ENCODE data around the gene ADAMTSL2. TPM values are rescaled to one million over a fixed set of nuclear protein-coding genes. Genes with fewer than 3 reads are reported as not detected.
A peak's percentile ranks its signal among the peaks of the same experiment; 100 is the strongest.

The ADAMTSL2 gene
- total RNA-seq, 1 donor from 2014 or later = 1.3 TPM

DNA sequence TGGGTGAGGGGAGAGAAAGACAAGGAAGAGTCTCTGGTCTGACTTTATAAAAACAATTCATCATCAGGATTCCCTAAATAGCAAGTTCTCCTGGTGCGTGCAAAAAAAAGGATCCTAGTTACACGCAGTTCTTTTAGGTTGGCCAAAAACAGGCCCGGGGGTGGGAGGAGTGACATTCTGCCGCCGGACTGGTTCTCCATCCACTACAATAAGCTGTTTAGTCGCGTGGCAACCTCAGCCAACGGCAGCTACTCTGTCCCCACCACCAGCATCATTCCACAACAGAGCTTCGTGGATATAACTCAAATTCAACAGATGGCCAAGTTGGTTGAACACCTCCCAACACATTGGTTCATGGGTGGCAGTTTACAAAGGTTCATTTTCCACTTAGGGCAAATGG is 77.5 kb downstream of the ADAMTSL2 start:
- Mint-ChIP-seq H3K4me3 (ENCODE audit: unreplicated experiment) (no peak overlapping the region), H3K27ac (ENCODE audit: unreplicated experiment) (no peak overlapping the region), H3K27me3 (ENCODE audit: unreplicated experiment) (peaks cover 10% of the 10 kb centered on the region), H3K9me3 (ENCODE audit: unreplicated experiment) (peaks cover 8% of the 10 kb centered on the region), H3K4me1 (ENCODE audit: low read depth, unreplicated experiment) (peaks cover 22% of the 10 kb centered on the region), H3K36me3 (ENCODE audit: unreplicated experiment) (no peaks in the 10 kb centered on the region)
- TF ChIP-seq, protein P1, sequence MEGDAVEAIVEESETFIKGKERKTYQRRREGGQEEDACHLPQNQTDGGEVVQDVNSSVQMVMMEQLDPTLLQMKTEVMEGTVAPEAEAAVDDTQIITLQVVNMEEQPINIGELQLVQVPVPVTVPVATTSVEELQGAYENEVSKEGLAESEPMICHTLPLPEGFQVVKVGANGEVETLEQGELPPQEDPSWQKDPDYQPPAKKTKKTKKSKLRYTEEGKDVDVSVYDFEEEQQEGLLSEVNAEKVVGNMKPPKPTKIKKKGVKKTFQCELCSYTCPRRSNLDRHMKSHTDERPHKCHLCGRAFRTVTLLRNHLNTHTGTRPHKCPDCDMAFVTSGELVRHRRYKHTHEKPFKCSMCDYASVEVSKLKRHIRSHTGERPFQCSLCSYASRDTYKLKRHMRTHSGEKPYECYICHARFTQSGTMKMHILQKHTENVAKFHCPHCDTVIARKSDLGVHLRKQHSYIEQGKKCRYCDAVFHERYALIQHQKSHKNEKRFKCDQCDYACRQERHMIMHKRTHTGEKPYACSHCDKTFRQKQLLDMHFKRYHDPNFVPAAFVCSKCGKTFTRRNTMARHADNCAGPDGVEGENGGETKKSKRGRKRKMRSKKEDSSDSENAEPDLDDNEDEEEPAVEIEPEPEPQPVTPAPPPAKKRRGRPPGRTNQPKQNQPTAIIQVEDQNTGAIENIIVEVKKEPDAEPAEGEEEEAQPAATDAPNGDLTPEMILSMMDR (IDR thresholded peaks at IDR 0.05; ENCODE audit: partially characterized antibody, unreplicated experiment) = no peak
- no peak for DNase-seq

DNA sequence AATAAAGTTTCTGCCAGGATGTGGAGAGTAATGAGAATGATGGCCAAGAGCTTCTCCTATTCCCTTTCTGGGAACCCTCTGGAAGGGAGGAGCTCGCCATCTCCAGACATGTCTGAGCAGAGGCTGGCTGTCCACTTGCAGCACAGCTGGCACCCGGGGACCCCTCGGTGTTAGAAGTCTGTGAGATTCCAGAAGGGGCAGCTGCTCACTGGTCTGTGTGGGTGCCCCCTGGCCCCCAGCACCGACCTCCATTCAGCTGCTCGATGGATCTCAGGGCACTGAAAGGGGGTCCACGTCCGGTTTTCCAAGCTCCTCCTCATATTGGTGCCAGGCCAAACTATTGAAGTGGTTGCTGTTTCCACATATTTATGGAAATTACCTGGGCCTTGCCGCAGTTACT is 78.3 kb downstream of the ADAMTSL2 start:
- no peaks in the 10 kb centered on the region for H3K36me3 Mint-ChIP-seq (ENCODE audit: unreplicated experiment)
- H3K27me3 Mint-ChIP-seq (ENCODE audit: unreplicated experiment) = peaks cover 10% of the 10 kb centered on the region
- peak; percentile 2 for DNase-seq
- H3K4me3 Mint-ChIP-seq (ENCODE audit: unreplicated experiment) = no peak overlapping the region
- no peak overlapping the region for H3K27ac Mint-ChIP-seq (ENCODE audit: unreplicated experiment)
- peaks cover 10% of the 10 kb centered on the region for H3K9me3 Mint-ChIP-seq (ENCODE audit: unreplicated experiment)
- peaks cover 22% of the 10 kb centered on the region for H3K4me1 Mint-ChIP-seq (ENCODE audit: low read depth, unreplicated experiment)
- TF ChIP-seq, protein P1 (IDR thresholded peaks at IDR 0.05; ENCODE audit: partially characterized antibody, unreplicated experiment) = no peak

DNA sequence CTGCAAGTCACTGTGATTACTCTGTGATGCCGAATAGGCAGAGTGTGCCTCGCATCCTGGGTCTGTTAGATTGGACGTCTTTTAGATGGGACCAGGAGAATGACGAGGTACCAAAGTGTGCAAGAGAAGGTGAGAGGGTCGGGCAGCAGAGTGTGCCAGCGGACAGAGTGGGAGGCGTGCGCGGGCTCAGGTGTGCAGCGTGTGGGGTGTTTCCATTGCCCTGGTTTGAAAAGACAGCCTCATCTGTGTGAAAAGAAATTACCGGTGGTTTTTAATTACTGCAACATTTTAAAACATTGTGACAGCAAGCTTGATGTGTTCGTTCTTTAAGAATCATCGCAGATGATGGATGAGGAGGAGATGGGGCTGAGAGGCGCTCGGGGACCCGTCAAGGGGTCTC is 78.9 kb downstream of the ADAMTSL2 start:
- Mint-ChIP-seq H3K4me1 (ENCODE audit: low read depth, unreplicated experiment) (peaks cover 22% of the 10 kb centered on the region), H3K36me3 (ENCODE audit: unreplicated experiment) (no peaks in the 10 kb centered on the region), H3K27ac (ENCODE audit: unreplicated experiment) (no peak overlapping the region), H3K9me3 (ENCODE audit: unreplicated experiment) (peaks cover 10% of the 10 kb centered on the region), H3K27me3 (ENCODE audit: unreplicated experiment) (peaks cover 11% of the 10 kb centered on the region), H3K4me3 (ENCODE audit: unreplicated experiment) (peak overlapping the region; percentile 1)
- TF ChIP-seq, protein P1 (IDR thresholded peaks at IDR 0.05; ENCODE audit: partially characterized antibody, unreplicated experiment) = no peak
- DNase-seq = peak; percentile 2

DNA sequence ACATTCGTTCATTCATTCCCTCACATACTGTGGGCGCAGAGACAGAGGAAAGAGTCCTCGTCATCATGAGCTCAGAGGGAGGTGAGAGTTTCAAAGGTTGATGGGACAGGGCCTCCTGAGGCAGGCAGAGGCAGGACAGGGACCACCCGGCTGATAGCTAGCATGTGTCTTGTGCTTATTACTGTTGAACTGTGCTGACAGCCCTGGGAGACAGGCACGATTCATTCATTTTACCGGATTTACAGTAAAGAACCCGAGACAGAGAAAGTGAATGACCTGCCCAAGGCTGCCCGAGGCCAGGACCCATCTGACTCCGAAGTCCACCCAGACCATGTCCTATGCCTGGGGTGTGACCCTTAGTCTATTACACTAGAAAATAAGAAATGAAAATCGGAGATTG is 79.6 kb downstream of the ADAMTSL2 start:
- Mint-ChIP-seq H3K27ac (ENCODE audit: unreplicated experiment) (no peak overlapping the region), H3K36me3 (ENCODE audit: unreplicated experiment) (no peaks in the 10 kb centered on the region), H3K4me1 (ENCODE audit: low read depth, unreplicated experiment) (peaks cover 22% of the 10 kb centered on the region), H3K4me3 (ENCODE audit: unreplicated experiment) (no peak overlapping the region), H3K9me3 (ENCODE audit: unreplicated experiment) (peaks cover 10% of the 10 kb centered on the region), H3K27me3 (ENCODE audit: unreplicated experiment) (peaks cover 11% of the 10 kb centered on the region)
- TF ChIP-seq, protein P1 (IDR thresholded peaks at IDR 0.05; ENCODE audit: partially characterized antibody, unreplicated experiment) = no peak
- DNase-seq = peak; percentile 3

DNA sequence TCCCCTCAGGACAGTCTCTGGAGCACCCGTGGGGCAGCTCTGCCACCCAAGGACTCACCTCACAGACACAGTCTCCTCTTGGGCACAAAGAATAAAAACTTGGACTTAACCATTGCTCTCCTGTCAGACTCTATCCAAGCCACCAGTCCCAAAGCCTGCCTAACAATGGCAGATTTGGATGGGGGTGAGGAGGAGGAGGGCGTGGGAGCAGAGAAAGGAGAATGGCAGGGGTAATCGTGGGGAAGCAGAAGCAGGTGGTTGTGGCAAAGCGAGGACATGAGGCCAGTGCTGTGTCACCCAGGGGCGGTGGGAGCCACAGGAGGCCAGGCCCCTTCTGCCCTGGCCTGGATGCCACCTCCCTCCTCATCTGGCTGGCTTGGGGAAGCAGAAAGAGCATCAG is 80.2 kb downstream of the ADAMTSL2 start:
- Mint-ChIP-seq H3K4me3 (ENCODE audit: unreplicated experiment) (no peak overlapping the region), H3K27me3 (ENCODE audit: unreplicated experiment) (peaks cover 11% of the 10 kb centered on the region), H3K36me3 (ENCODE audit: unreplicated experiment) (no peaks in the 10 kb centered on the region), H3K4me1 (ENCODE audit: low read depth, unreplicated experiment) (peaks cover 22% of the 10 kb centered on the region), H3K9me3 (ENCODE audit: unreplicated experiment) (peaks cover 10% of the 10 kb centered on the region), H3K27ac (ENCODE audit: unreplicated experiment) (peak overlapping the region; percentile 11)
- TF ChIP-seq, protein P1 (IDR thresholded peaks at IDR 0.05; ENCODE audit: partially characterized antibody, unreplicated experiment) = no peak
- no peak for DNase-seq

Data from glutamatergic neuron (in vitro differentiated cells).